Smooth muscle cell of the pulmonary artery (primary cell): ENCODE data around the gene ITM2A. TPM values are rescaled to one million over a fixed set of nuclear protein-coding genes. Genes with fewer than 3 reads are reported as not detected.

Source experiments
- total RNA-seq: library from RNA; depleted of rRNA; stranded (reverse); fragments of >200 nt; gene quantifications from 2 replicates; pipeline ENCODE4 v1.2.3, GENCODE V29; 2014

ITM2A gene
- 0.72 TPM in 1 of 2 replicates, not detected in the other for total RNA-seq

GRCh38 chrX:79366873-79367749 is at the start of gene ITM2A:
Gene ITM2A, minus strand, starts transcription at chrX:79367334. Its CDS starts 119 bp downstream, at chrX:79367215.

Other genes with a start within 250 kb of the ITM2A start
- not detected in 2 replicates for gene GPR174, start 222.6 kb downstream of the ITM2A start, total RNA-seq